Measurements from ENCODE around the gene UGP2.
"Not testable (repeated sequence)": the region's sequence is repeated elsewhere in the genome, so short reads cannot be mapped to it uniquely, and the experiment has no call there.

Gene UGP2

DNA sequence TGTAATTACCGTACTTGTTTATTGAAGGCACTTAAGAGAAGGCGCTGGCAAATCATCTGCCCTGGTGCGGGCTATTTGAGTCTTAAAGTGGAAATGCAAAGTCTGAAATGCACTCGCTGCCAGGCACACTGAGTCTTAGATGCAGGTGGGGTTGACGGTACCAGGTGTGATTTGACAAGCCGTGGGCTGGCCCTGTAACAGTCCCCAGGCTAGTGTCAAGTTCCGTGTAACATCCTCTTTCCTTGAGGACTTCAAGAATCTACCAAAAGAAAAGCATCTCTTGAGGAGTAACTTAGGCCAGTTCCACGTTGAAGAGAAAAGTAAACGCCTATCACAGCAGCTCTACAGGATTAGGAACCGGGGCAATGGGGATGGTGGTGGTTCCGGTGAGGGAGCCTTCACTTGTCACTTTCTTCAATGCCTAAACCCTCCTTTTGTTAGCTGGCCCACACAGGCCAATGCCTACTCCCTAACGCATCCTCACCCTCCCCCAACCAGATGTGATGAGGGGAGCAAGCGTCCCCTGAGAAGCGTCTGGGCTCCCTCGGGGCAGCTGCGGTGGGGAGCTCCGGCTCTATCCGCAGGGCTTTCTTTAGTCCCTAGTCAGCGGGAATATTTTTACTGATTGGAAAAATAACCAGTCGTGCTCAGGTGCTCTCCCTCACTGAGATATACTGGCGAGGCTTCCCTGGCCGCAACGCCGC is 1.5 kb upstream of the UGP2 start:
- no peak for DNase-seq (ENCODE audit: low read depth)

DNA sequence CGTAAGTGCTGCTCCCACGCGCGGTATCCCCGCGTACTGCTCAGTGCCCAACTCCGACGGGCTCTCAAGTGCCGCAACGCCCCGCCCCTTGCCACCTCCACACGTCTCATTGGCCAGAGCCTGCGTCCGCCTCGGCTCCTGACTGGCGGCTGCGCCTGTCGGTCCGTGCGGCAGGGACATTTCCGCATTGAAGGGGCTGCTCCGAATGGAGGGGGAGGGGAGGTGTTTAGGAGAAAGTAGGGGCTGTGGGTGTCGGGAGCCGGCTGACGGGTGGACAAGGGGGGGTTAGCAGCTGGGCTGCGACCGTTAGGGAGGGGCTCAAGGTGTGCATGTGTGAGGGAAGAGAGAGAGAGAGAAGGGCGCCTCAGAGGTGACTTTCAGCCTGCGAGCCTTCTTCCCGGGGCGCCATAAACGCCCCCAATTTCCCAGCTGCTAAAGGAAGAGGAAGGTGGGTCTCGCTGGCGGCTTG is 877 bp upstream of the UGP2 start:
- DNase-seq (ENCODE audit: low read depth) = peak; percentile 95

DNA sequence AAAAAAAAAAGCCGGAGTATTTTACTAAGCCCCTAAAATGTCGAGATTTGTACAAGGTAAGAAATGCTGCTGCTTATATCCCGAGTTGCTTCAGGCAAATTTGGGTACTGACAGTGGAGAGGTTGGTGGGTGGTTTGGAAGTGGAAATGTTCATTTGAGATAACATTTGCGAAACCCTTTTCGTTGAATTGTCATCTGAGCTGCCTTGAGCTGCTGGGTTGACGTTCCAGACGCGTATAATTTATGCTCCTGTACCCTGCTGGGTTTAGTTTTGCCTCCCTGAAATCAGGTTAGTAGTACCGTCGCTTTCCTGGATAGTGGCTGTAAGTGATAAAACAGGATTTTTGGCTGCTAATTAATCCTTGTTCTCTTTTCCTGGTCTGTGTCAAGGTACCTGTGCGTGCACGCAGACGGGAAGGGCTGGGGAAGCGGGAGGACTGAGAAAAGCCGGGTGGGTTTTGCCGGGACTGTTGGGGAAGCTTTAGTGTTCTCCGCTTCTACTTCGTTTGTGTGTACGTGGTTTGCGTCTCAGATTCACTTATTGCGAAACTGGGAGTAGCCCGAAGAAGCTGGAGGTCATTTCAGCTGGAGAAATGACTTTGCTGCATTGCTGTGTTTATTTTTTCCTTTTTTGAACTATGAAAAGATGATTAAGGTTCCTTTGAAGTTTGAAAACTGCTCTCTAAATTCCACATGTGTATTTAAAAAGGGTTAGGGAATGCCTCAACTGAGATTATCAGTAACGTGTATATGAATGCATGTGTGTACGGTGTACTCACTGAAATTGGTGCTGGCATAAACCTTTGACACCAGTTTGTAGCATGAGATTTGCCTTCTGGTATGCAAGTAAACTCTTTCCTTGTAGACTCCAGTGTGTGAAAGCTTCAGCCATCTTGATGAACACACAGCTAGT is 709 bp downstream of the UGP2 start:
- no peak for DNase-seq (ENCODE audit: low read depth)

DNA sequence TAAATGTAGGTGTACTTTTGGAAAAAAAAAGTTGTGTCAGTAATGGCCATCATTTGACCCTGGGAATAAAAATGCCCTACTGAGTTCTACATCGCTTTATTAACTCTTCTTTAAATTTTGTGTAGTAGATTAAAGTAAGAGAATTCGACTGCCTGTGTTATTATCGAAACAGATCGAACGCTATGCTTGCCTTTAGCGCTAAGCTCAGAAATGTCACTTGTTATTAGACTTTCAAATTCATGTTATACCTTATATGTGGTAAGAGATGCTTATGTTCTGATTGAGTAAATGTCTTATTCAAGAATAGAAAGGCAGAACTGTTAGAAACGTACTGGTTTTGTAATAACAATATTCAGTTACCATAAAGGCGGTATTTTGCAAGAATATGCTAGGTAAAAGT is 1.4 kb downstream of the UGP2 start:
- no peak for DNase-seq (ENCODE audit: low read depth)

DNA sequence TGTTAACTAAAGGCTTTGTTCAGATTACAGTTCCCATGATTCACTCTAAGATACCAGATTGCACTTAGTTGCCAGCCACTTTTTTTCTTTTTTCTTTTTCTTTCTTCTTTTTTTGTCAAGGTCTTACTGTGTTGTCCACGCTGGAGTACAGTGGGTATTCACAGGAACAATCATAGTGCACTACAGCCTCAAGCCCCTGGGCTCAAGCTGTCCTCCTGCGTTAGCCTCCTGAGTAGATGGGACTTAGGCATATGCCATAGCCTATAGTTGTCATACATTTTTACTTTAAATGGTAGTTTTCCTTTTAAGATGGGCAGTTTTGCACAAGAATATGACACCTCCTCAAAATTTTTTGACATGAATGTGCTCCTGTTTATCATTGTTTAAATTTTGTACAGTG is 2.1 kb downstream of the UGP2 start:
- DNase-seq (ENCODE audit: low read depth) = no peak

DNA sequence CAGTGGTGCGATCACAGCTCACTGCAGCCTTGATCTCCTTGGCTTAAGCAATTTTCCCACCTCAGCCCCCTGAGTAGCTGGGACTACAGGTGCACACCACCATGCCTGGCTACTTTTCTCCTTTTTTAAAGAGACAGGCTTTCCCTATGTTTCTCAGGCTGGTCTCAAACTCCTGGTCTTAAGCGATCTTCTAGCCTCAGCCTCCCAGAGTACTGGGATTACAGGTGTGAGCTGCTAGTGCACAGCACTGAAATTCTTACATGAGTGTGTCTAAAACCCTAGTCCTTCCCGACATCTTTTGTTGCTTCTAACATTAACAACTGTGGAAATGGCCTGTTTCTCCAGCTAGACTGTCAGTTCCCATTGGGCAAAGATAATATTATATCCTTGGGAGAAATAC is 2.9 kb downstream of the UGP2 start:
- DNase-seq (ENCODE audit: low read depth) = no peak

DNA sequence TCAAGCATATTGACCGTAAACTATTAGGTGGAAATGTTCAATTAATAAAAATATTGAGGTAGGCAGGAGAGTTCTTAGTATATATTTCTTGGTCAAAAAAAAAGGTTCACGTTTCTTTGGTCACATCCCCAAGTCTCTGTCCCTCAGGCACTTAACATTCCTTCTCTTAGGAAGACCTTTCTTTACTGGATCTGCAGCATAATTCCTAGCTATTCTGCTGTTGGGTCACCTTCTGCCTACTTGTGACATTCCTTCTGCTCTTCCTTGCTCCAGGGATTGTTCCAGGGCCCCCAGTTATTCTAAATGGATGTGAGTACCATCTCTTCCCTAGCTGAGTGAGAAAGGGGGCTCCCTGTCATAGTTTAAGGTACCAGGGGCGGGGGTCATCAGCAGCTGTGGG is 4.2 kb downstream of the UGP2 start:
- no peak for DNase-seq (ENCODE audit: low read depth)

DNA sequence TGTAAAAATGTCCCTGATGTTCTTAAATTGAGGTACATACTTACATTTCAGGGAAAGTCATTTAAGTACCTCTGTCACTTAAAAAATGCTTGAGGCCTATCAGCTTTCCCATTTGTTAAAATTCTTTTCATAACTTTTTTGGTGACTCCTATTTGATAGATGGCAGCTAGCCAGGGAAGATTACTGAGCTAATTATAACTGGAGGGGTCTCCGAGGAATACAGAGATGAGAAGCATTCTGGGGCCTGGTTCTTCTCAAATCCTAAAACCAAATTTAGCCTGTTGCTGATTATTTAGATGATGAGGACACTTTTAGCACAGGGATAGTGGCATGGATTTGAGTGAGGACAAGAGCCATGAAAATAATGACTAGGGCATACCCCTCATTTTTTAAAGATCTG is 4.8 kb downstream of the UGP2 start:
- no peak for DNase-seq (ENCODE audit: low read depth)

DNA sequence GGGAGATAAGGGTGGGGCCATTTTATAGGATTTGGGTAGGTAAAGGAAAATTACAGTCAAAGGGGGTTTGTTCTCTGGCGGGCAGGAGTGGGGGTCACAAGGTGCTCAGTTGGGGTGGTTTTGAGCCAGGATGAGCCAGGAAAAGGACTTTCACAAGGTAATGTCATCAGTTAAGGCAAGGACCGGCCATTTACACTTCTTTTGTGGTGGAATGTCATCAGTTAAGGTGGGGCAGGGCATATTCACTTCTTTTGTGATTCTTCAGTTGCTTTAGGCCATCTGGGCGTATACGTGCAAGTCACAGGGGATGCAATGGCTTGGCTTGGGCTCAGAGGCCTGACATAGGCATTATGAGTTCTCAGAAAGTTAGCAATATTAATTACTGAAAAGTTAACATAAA is 5.9 kb downstream of the UGP2 start:
- DNase-seq (ENCODE audit: low read depth) = not testable (repeated sequence)

DNA sequence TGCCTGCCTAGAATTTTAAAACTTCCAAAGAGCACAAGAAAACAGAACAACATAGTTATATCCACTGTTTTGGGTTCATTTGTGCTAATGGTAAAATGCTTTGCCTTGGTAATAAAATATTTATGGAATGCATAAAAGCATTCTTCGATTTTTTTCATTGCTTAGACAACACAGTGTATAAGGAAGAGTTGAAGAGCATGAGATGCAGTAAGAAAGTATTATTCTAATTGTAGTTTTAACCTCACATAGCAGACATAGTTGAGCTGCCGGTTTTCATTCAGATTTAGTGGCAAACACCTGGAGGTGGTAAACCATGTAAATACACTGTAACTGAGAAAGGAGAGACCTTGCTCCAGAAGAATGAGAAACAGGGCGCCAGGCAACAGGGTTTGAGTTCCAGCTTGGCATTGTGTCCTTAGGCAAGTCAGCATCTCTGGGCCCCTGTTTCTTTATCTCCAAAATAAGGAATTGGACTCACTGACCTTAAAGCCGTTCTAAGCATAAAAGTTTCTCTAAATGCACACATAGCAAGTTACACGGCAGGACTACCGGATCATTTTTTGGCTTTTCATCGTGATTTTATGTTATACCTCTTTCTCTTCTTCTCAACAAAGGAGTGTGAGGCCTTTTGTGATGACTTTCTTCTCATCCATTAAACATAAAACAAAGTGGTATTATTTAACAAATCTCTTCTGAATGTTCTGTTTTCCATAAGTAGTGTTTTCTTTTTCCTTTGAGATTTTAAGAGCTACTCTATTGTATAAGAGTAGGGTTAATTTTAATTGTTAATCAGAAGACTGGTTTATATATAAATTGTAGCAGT is 7.9 kb downstream of the UGP2 start:
- DNase-seq (ENCODE audit: low read depth) = no peak

DNA sequence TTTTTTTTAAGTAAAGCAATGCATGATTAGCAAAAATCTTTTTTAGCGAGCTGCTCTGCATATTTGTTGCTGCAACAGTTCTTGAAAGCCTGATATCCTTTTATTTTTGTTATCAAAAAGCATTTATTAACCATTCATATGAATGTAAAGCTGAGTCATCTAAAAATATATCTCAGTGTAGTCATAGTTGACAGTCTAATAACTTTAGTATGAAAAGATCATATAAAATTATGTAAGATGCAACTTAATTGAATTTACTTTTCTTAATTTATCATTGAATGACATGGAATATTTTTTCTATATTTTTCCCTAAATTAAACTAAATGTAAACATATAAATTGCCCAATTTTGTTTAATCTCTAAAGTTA is 8.5 kb downstream of the UGP2 start:
- no peak for DNase-seq (ENCODE audit: low read depth)

DNA sequence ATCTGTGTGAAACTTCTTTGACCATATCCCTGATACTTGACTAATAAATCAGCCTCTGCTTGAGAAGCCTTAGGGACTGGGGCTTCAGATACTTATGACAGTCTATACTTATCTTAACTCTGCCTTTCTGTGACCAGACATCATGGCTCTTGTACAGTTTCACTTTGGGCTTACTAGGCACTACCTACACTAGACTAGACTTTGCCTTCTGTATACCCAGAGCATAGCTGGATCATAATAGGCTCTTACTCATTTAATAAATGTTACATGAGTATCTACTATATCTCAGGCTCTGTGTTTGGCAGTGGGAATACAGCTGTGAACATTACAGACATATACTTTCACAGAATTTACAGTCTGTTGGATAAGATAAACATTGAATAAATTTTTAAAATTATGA is 9.0 kb downstream of the UGP2 start:
- no peak for DNase-seq (ENCODE audit: low read depth)

DNA sequence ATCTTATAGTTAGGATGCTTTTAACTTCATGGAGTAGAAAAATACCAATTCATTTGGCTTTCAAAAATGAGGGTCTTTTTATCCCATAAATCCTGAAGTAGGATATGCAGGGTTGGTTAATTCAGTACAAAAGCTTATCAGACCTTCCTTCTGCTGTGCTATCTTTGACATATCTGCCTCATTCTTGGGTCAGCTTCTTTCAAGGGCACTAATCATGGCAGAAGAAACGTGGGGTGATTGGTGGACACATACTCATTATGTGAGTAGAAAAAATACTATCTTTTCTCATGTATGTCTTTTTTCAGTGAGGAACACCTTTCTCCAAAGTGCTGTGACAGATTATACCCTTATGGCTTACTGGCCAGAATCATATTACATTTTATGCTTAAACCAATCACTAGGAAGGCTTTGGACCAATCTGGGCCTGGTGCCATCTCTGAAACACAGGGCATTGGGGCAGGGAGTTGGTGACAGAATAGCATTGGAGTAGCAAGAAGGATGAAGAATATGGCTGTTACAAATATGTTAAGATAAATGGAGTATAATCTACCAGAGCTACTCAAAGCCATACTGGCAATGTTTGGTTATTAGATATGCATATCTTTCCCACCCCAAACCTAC is 10.1 kb downstream of the UGP2 start:
- no peak for DNase-seq (ENCODE audit: low read depth)

DNA sequence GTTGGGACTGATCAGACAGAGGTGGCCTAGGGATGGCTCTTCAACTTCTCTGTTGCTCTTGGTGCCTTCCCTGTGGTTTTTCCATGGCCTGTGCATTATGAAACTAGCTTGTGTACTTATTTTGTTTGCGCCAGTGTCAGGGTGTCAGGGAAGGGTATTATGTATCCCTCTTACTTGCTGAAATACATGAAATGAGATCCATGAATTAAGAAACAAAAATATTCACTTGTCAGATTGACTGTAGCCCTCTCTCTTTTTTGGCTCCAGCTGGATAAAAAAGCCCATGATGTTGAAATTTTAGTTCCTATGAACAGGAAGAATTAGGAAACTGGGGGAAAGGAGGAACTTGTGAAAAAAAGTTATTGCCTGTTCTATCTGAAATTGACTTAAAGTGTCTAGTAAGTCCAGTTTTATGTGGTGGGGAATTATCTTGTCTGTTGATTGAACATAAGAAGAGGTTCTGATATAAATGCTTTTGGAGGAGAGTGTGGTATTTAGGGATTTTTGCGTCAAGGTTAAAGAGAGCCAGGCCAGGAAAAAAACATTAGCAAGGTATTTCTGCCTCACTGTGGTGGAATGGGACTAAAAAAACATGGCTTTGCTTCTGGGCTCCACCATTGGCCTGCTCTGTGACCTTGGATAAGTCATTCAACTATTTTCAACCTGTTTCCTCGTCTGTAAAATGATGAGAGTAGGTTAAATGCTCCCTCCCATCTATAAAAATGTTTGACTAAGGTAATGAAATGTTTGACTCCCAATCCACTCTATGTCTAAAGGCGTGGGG is 12.0 kb downstream of the UGP2 start:
- no peak for DNase-seq (ENCODE audit: low read depth)

DNA sequence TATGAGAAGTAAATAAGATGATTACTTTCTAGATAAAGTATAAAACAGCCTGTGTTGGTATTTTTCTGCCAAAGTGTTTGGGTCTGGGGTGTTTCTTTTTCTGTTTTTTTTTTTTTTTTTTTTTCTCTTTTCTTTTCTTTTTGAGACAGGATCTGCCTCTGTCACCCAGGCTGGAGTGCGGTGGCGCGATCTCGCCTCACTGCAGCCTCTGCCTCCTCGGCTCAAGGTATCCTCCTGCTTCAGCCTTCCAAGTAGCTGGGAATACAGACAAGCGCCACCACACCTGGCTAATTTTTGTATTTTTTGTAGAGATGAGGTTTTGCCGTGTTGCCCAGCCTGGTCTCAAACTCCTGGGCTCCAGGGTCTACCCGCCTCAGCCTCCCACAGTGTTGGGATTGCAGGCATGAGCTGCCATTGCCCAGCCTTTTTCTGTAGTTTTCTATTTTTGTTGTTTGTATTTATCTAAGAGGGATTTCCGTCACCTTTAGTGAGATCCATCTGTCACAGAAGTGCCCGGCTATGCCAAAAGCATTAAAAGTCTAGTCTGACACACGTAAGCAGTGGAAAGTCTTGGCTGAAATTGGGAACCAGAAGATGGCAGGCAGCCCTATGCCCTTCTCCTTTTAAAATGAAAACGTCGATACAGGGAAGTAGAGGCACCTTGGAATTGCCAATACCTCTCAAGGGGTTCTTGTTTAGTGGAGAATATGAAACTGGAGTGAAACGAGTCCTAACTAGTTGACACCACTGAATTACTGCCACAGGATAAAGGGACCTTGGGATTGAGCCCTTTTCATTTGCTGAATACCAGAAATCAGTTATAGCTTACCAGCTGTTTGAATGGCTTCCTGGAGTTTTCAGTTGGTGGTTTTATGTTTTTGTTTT is 14.0 kb downstream of the UGP2 start:
- no peak for DNase-seq (ENCODE audit: low read depth)

DNA sequence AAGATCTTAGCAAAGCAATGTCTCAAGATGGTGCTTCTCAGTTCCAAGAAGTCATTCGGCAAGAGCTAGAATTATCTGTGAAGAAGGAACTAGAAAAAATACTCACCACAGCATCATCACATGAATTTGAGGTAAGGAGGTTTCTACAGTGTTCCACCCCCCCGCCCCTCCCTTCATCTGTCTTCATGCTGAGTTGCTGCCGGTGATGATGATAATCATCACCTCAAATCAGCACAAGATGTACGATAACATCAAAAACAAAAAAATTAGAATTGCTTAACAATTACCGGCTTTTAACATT is 14.6 kb downstream of the UGP2 start:
- peak; percentile 20 for DNase-seq (ENCODE audit: low read depth)

DNA sequence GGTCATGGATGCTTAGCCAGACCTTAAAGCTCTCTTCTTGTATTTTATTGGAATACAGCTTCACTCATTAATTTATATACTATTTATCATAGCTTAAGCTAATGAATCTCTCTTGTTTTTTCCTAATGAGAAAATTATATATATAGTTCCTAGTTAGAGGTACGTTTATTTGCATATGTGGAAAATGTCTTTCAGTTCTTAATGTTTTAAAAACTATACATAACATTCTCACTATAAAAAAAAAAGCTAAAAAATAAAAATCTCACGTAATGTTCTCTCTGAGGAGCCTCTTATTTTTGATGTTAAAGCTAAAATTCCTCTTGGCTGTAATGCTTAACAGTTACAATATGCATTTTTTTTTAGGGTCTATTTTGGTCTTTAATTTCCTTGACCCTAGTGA is 16.6 kb downstream of the UGP2 start:
- DNase-seq (ENCODE audit: low read depth) = no peak

DNA sequence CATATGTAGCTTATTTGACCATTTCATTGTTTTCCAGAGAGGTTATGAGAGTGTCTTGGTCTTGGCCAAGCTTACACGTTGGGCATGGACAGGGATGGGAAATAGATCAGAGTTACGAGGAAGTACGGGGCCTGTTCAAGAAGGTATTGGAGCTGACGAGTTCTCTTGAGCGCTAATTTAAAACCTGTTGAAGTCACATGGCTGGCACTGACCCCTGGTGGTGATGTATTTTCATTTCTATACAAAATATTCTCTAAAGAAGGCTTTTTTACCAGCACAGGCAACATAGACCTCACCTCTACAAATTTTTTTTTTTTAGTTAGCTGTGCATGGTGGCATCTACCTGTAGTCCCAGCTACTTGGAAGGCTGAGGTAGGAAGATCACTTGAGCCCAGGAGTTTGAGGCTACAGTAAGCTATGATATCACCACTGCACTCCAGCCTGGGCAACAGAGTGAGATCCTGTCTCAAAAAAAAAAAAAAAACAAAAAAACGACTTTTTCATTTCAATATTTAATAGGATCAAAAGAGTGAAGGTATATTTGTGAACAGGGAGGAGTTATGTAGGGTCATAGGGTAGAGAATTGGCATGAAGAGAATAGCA is 19.6 kb downstream of the UGP2 start:
- DNase-seq (ENCODE audit: low read depth) = peak; percentile 13

DNA sequence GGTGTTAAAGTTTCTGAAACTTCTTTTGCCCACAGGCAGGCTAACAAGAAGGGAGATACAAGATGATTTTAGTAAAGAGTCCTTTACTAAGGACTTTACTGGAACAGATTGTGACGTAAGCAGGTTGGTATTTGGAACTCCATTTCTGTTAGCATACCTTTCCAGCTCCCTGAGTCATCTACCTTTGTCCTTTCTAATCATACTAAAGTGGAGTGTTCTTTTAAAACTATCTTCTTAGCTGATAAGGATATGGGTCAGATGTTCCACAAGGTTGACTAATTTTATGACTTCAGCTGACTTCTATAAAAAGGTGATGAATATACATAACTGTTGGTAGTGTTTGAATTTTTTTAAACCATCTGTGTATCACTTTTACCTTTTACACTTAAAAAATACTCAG is 21.1 kb downstream of the UGP2 start:
- no peak for DNase-seq (ENCODE audit: low read depth)

DNA sequence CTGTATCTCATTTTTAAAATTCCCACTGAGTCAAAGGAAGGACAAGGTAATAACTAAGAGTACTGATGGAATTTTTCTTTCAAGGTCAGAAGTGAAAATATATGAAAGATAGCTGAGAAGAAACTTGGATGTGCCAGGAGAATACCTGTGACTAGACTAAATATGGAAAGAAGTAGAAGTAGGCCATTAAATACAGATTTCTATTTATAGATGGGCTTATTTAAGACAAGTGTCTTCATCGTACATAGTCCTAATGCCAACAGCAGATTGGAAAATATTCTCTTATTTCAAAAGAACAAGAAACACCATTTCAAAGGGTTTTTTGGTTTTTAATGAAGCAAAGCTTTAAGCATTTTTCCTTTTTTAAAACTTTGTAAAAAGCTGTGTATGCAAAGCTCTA is 22.0 kb downstream of the UGP2 start:
- no peak for DNase-seq (ENCODE audit: low read depth)

Measured in activated T-helper 1 cell treated with Interleukin-2 at 50 U/mL for 16 hours (primary cell).